ENCODE data around the gene ARL5B.
"Not testable (repeated sequence)": the region's sequence is repeated elsewhere in the genome, so short reads cannot be mapped to it uniquely, and the experiment has no call there.

The ARL5B gene

GRCh38 chr10:18659125-18659818 lies at the start of gene ARL5B:
Gene ARL5B (plus strand): TSS chr10:18659431. CDS start chr10:18659638, 207 bp downstream.
- DNase-seq: peak; percentile 97

- no peak for DNase-seq
Observed at GRCh38 chr10:18610517-18610916, 48.7 kb upstream of the ARL5B start.

- no peak for DNase-seq
Observed at GRCh38 chr10:18611168-18611567, 48.1 kb upstream of the ARL5B start.

GRCh38 chr10:18615618-18616017 lies 43.6 kb upstream of the ARL5B start:
- DNase-seq: no peak

GRCh38 chr10:18616337-18616736 lies 42.9 kb upstream of the ARL5B start:
- DNase-seq: no peak

GRCh38 chr10:18619016-18619415 lies 40.2 kb upstream of the ARL5B start:
- DNase-seq: no peak

GRCh38 chr10:18620856-18621255 lies 38.4 kb upstream of the ARL5B start:
- DNase-seq: no peak

- not testable (repeated sequence) for DNase-seq
Observed at GRCh38 chr10:18623671-18624070, 35.6 kb upstream of the ARL5B start.

GRCh38 chr10:18625886-18626285 lies 33.3 kb upstream of the ARL5B start:
- DNase-seq: no peak

GRCh38 chr10:18627452-18628018 lies 31.7 kb upstream of the ARL5B start:
- peak; percentile 47 for DNase-seq

GRCh38 chr10:18632500-18632899 lies 26.7 kb upstream of the ARL5B start:
- not testable (repeated sequence) for DNase-seq

- DNase-seq: no peak
Observed at GRCh38 chr10:18635995-18636394, 23.2 kb upstream of the ARL5B start.

- not testable (repeated sequence) for DNase-seq
Observed at GRCh38 chr10:18637400-18637799, 21.8 kb upstream of the ARL5B start.

- not testable (repeated sequence) for DNase-seq
Observed at GRCh38 chr10:18639719-18640118, 19.5 kb upstream of the ARL5B start.

GRCh38 chr10:18647151-18647550 lies 12.1 kb upstream of the ARL5B start:
- DNase-seq: peak; percentile 16

GRCh38 chr10:18647945-18648344 lies 11.3 kb upstream of the ARL5B start:
- DNase-seq: no peak

GRCh38 chr10:18649364-18649959 lies 9.8 kb upstream of the ARL5B start:
- DNase-seq: peak; percentile 14

GRCh38 chr10:18650404-18650997 lies 8.7 kb upstream of the ARL5B start:
- DNase-seq: no peak

GRCh38 chr10:18651324-18652007 lies 7.8 kb upstream of the ARL5B start, which contains the start of gene NSUN6:
Gene NSUN6 (minus strand): TSS chr10:18651587. CDS start chr10:18651203, 384 bp downstream.
- peak; percentile 93 for DNase-seq

- DNase-seq: no peak
Observed at GRCh38 chr10:18653112-18653511, 6.1 kb upstream of the ARL5B start.

- DNase-seq: no peak
Observed at GRCh38 chr10:18656724-18657123, 2.5 kb upstream of the ARL5B start.

GRCh38 chr10:18658271-18659124 lies 733 bp upstream of the ARL5B start:
- no peak for DNase-seq

Measured in activated CD4-positive, alpha-beta T cell treated with anti-CD3 and anti-CD28 coated beads, Interleukin-10, Interleukin-2, amounts not matched to agents 100 ng/mL and 50 ng/mL, durations not matched to agents 16 hours and 8 hours (primary cell).